Measurements from ENCODE around the gene MUCL3.
"Not testable (repeated sequence)": the region's sequence is repeated elsewhere in the genome, so short reads cannot be mapped to it uniquely, and the experiment has no call there.

The MUCL3 gene

GRCh38 chr6:30915591-30915946 is 25.2 kb upstream of the MUCL3 start:
- no peaks in the 10 kb centered on the region for H3K9me3 ChIP-seq (ENCODE audit: low read depth, low read length)
- H3K27ac ChIP-seq = no peak overlapping the region
- no peak for DNase-seq (ENCODE audit: low read depth, low spot score)
- peaks cover 14% of the 10 kb centered on the region; the same call in 1 of the 2 replicates for H3K36me3 ChIP-seq (ENCODE audit: insufficient read depth, low read length)
- TF ChIP-seq EZH2 (IDR thresholded peaks at IDR 0.05) (no peak), POLR2AphosphoS5 (IDR thresholded peaks at IDR 0.05; ENCODE audit: borderline replicate concordance, low read depth, low read length) (no peak), FOXP2 (optimal IDR thresholded peaks at IDR 0.05; ENCODE audit: control extremely low read depth, extremely low read length, insufficient read depth) (no peak)
- H3K9ac ChIP-seq (ENCODE audit: insufficient read length) = no peak overlapping the region
- H3K4me3 ChIP-seq = no peak overlapping the region

DNA sequence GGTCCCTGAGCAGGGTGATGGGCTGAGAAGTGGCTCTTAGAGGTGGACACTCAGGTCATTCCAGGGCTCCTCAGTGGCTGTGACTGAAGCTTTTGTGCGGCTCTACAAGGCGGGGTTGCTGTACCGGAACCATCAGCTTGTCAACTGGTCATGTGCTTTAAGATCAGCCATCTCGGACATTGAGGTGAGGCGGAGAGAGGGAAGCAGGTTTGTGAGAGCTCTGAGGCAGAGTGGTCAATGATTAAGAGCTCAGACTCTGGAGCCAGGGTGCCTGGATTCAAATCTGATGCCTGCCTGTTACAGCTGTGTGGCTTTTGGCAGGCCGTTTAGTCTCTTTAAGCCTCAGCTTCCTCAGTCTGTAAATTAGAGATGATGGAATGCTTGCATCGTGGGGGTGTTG is 23.7 kb upstream of the MUCL3 start:
- no peak overlapping the region for H3K9ac ChIP-seq (ENCODE audit: insufficient read length)
- peaks cover 6% of the 10 kb centered on the region; the same call in 1 of the 2 replicates for H3K36me3 ChIP-seq (ENCODE audit: insufficient read depth, low read length)

DNA sequence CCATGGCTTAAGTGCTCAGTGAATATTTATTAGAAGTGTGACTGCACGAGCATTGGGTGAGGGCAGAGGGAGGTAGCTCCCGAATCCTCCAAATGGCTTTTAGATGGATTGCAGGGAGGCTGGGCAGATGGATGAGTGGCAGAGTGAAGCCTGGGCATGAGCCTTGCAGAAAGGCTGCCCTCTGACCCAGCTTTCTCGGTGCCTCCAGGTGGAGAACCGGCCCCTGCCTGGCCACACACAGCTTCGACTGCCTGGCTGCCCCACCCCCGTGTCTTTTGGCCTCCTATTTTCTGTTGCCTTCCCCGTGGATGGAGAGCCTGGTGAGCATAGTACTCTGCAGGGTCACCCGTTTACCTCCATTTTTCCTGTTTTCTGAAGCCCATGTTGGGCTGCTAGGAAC is 23.3 kb upstream of the MUCL3 start:
- H3K4me3 ChIP-seq = no peak overlapping the region
- no peak for TF ChIP-seq FOXP2 (optimal IDR thresholded peaks at IDR 0.05; ENCODE audit: control extremely low read depth, extremely low read length, insufficient read depth)
- TF ChIP-seq POLR2AphosphoS5 (IDR thresholded peaks at IDR 0.05; ENCODE audit: borderline replicate concordance, low read depth, low read length) = no peak
- no peak for TF ChIP-seq EZH2 (IDR thresholded peaks at IDR 0.05)
- no peak overlapping the region for H3K9ac ChIP-seq (ENCODE audit: insufficient read length)
- no peak overlapping the region for H3K27ac ChIP-seq
- H3K9me3 ChIP-seq (ENCODE audit: low read depth, low read length) = no peaks in the 10 kb centered on the region
- H3K36me3 ChIP-seq (ENCODE audit: insufficient read depth, low read length) = peaks cover 6% of the 10 kb centered on the region; the same call in 1 of the 2 replicates
- no peak for DNase-seq (ENCODE audit: low read depth, low spot score)

More for the DNA sequence above, 23.7 kb upstream of the MUCL3 start:
- no peak for DNase-seq (ENCODE audit: low read depth, low spot score)
- Histone ChIP-seq H3K4me3 (no peak overlapping the region), H3K9me3 (ENCODE audit: low read depth, low read length) (no peaks in the 10 kb centered on the region), H3K27ac (no peak overlapping the region)
- no peak for TF ChIP-seq FOXP2 (optimal IDR thresholded peaks at IDR 0.05; ENCODE audit: control extremely low read depth, extremely low read length, insufficient read depth)
- no peak for TF ChIP-seq POLR2AphosphoS5 (IDR thresholded peaks at IDR 0.05; ENCODE audit: borderline replicate concordance, low read depth, low read length)

- Histone ChIP-seq H3K27ac (no peak overlapping the region), H3K9ac (ENCODE audit: insufficient read length) (no peak overlapping the region), H3K36me3 (ENCODE audit: insufficient read depth, low read length) (peaks cover under 1% of the 10 kb centered on the region; the same call in 1 of the 2 replicates), H3K4me3 (no peak overlapping the region), H3K9me3 (ENCODE audit: low read depth, low read length) (no peaks in the 10 kb centered on the region)
- TF ChIP-seq POLR2AphosphoS5 (IDR thresholded peaks at IDR 0.05; ENCODE audit: borderline replicate concordance, low read depth, low read length) (no peak), EZH2 (IDR thresholded peaks at IDR 0.05) (no peak), FOXP2 (optimal IDR thresholded peaks at IDR 0.05; ENCODE audit: control extremely low read depth, extremely low read length, insufficient read depth) (no peak)
- no peak for DNase-seq (ENCODE audit: low read depth, low spot score)
Observed at GRCh38 chr6:30918670-30919069, 22.1 kb upstream of the MUCL3 start.

- TF ChIP-seq FOXP2 (optimal IDR thresholded peaks at IDR 0.05; ENCODE audit: control extremely low read depth, extremely low read length, insufficient read depth) (no peak), EZH2 (IDR thresholded peaks at IDR 0.05) (no peak), POLR2AphosphoS5 (IDR thresholded peaks at IDR 0.05; ENCODE audit: borderline replicate concordance, low read depth, low read length) (no peak)
- H3K4me3 ChIP-seq = no peak overlapping the region
- no peak overlapping the region for H3K27ac ChIP-seq
- H3K9me3 ChIP-seq (ENCODE audit: low read depth, low read length) = no peaks in the 10 kb centered on the region
- no peaks in the 10 kb centered on the region; the same call in 1 of the 2 replicates for H3K36me3 ChIP-seq (ENCODE audit: insufficient read depth, low read length)
- no peak overlapping the region for H3K9ac ChIP-seq (ENCODE audit: insufficient read length)
- DNase-seq (ENCODE audit: low read depth, low spot score) = no peak
Observed at GRCh38 chr6:30922447-30922852, 18.3 kb upstream of the MUCL3 start.

DNA sequence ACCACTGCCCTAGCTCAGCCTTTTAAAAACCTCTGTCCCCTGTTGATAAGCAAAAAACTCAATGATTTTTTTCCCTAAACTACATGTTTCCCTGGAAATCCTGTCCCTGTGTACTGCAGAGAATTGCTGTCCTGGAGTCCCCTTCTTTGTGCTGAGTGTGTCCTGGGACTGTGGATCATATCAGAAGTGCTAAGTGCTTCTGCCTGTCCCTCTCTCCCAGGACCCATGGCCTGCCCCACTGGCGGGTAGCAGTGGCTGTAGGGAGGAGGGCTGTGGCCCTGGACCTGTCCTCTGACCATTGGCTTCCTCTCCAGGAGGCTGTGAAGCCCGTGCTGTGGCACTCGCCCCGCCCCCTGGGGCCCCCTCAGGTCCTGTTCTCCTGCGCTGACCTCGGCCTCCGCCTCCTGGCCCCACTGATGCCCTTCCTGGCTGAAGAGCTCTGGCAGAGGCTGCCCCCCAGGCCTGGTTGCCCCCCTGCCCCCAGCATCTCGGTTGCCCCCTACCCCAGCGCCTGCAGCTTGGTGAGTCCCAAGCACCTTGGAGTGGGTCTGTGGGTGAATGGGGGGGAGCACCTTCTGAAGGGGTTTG is 16.6 kb upstream of the MUCL3 start:
- not testable (repeated sequence) for DNase-seq (ENCODE audit: low read depth, low spot score); H3K9me3 ChIP-seq (ENCODE audit: low read depth, low read length); H3K4me3 ChIP-seq; H3K36me3 ChIP-seq (ENCODE audit: insufficient read depth, low read length); H3K9ac ChIP-seq (ENCODE audit: insufficient read length); H3K27ac ChIP-seq

DNA sequence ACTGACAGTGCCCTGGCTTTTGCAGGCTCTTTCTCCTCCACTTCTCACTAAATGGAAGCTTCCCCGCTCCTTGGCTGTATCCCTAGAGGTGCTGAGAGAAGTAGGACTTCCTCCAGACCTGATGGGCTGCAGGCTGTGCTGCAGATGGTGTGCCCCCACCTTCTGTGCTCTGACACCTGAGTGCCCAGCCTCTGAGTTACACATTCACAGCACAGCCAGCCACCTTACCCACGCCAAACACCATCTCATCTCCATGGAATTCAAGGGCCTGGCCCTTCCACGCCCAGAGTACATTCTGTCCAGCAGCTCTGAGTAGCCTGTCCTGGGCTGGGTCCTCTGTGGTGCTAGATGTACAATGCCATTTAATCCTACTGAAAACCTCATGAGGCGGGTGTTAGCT is 14.1 kb upstream of the MUCL3 start:
- Histone ChIP-seq H3K36me3 (ENCODE audit: insufficient read depth, low read length) (peaks cover 2% of the 10 kb centered on the region; the same call in 1 of the 2 replicates), H3K9ac (ENCODE audit: insufficient read length) (no peak overlapping the region), H3K27ac (no peak overlapping the region), H3K4me3 (no peak overlapping the region), H3K9me3 (ENCODE audit: low read depth, low read length) (no peaks in the 10 kb centered on the region)
- TF ChIP-seq POLR2AphosphoS5 (IDR thresholded peaks at IDR 0.05; ENCODE audit: borderline replicate concordance, low read depth, low read length) = no peak
- no peak for TF ChIP-seq FOXP2 (optimal IDR thresholded peaks at IDR 0.05; ENCODE audit: control extremely low read depth, extremely low read length, insufficient read depth)
- no peak for TF ChIP-seq EZH2 (IDR thresholded peaks at IDR 0.05)
- no peak for DNase-seq (ENCODE audit: low read depth, low spot score)

DNA sequence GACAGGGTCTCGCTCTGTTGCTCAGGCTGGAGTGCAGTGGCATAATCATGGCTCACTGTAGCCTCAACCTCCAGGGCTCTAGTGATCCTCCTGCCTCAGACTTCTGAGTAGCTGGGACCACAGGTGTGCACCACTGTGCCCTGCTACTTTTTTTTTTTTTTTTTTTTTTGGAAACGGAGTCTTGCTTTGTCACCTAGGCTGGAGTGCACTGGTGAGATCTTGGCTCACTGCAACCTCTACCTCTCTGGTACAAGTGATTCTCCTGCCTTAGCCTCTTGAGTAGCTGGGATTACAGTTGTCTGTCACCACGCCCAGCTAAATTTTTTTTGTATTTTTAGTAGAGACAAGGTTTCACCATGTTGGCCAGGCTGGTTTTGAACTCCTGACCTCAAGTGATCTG is 13.7 kb upstream of the MUCL3 start:
- not testable (repeated sequence) for DNase-seq (ENCODE audit: low read depth, low spot score); H3K9ac ChIP-seq (ENCODE audit: insufficient read length); H3K36me3 ChIP-seq (ENCODE audit: insufficient read depth, low read length); H3K4me3 ChIP-seq; H3K9me3 ChIP-seq (ENCODE audit: low read depth, low read length); H3K27ac ChIP-seq

GRCh38 chr6:30928677-30929076 is 12.1 kb upstream of the MUCL3 start:
- DNase-seq (ENCODE audit: low read depth, low spot score) = no peak
- H3K4me3 ChIP-seq = no peak overlapping the region
- no peak overlapping the region for H3K27ac ChIP-seq
- TF ChIP-seq FOXP2 (optimal IDR thresholded peaks at IDR 0.05; ENCODE audit: control extremely low read depth, extremely low read length, insufficient read depth) (no peak), POLR2AphosphoS5 (IDR thresholded peaks at IDR 0.05; ENCODE audit: borderline replicate concordance, low read depth, low read length) (no peak), EZH2 (IDR thresholded peaks at IDR 0.05) (no peak)
- H3K9me3 ChIP-seq (ENCODE audit: low read depth, low read length) = no peaks in the 10 kb centered on the region
- H3K36me3 ChIP-seq (ENCODE audit: insufficient read depth, low read length) = peaks cover 2% of the 10 kb centered on the region; the same call in 1 of the 2 replicates
- H3K9ac ChIP-seq (ENCODE audit: insufficient read length) = no peak overlapping the region

Data from SK-N-MC (cell line).